ENCODE measurements around the gene ADAM8. TPM values are rescaled to one million over a fixed set of nuclear protein-coding genes. Genes with fewer than 3 reads are reported as not detected.
A peak's percentile ranks its signal among the peaks of the same experiment; 100 is the strongest.

The ADAM8 gene
- total and polyA plus RNA-seq, 4 donors, result 4.4 to 79.2 (median 27.4) TPM

DNA sequence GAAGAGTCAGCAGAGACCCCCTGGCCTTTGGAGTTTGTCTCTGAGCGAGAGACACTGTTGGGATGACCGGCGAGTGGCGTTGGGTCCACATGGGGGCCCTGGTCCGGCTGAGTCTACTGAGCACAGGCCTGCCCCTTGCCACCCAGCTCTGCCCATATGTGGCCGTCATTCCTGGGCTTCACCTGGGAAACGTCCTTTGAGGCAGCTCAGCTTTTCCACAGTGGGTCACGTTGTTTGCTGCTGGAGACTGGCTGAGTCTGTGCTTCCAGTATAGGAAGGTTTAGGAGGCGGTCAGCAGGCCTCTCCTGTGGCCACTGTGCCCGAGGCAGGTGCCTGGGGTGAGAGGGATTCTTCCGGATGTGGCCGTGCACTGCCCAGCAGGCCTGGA is 17.1 kb downstream of the ADAM8 start:
- H3K27me3 ChIP-seq (ENCODE audit: control insufficient read depth in 3 of 3, insufficient read depth in 3 of 3, low read length in 2 of 3), result peaks cover 0 to 3% (median 0%) of the 10 kb centered on the region in 3 donors
- TF ChIP-seq, protein P1, sequence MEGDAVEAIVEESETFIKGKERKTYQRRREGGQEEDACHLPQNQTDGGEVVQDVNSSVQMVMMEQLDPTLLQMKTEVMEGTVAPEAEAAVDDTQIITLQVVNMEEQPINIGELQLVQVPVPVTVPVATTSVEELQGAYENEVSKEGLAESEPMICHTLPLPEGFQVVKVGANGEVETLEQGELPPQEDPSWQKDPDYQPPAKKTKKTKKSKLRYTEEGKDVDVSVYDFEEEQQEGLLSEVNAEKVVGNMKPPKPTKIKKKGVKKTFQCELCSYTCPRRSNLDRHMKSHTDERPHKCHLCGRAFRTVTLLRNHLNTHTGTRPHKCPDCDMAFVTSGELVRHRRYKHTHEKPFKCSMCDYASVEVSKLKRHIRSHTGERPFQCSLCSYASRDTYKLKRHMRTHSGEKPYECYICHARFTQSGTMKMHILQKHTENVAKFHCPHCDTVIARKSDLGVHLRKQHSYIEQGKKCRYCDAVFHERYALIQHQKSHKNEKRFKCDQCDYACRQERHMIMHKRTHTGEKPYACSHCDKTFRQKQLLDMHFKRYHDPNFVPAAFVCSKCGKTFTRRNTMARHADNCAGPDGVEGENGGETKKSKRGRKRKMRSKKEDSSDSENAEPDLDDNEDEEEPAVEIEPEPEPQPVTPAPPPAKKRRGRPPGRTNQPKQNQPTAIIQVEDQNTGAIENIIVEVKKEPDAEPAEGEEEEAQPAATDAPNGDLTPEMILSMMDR (IDR thresholded peaks at IDR 0.05; ENCODE audit: control extremely low read depth, extremely low read depth), result no peak
- DNase-seq (no peak), ATAC-seq (ENCODE audit: insufficient read depth, low FRiP score) (no peak)
- no peak overlapping the region for H3K9ac ChIP-seq (ENCODE audit: insufficient read depth in 1 of 2, low read length in 2 of 2)
- H3K27ac ChIP-seq (ENCODE audit: low read depth in 1 of 2, low read length in 1 of 2), result peak overlapping the region in 1 of 2 donors; percentile 86
- 46 to 65% methylated on average over 12 of the region's 12 CpGs for WGBS, 2 donors
- H3K4me3 ChIP-seq, result no peak overlapping the region
- H3K9me3 ChIP-seq (ENCODE audit: control insufficient read depth in 4 of 4, insufficient read depth in 3 of 4, low read length in 3 of 4), result no peaks in the 10 kb centered on the region
- H3K36me3 ChIP-seq (ENCODE audit: control insufficient read depth in 4 of 4, insufficient read depth in 4 of 4, low read length in 4 of 4), result no peaks in the 10 kb centered on the region
- peaks cover 2 to 41% (median 5%) of the 10 kb centered on the region in 5 donors for H3K4me1 ChIP-seq (ENCODE audit: control insufficient read depth in 5 of 5, insufficient read depth in 5 of 5, low read length in 5 of 5)

DNA sequence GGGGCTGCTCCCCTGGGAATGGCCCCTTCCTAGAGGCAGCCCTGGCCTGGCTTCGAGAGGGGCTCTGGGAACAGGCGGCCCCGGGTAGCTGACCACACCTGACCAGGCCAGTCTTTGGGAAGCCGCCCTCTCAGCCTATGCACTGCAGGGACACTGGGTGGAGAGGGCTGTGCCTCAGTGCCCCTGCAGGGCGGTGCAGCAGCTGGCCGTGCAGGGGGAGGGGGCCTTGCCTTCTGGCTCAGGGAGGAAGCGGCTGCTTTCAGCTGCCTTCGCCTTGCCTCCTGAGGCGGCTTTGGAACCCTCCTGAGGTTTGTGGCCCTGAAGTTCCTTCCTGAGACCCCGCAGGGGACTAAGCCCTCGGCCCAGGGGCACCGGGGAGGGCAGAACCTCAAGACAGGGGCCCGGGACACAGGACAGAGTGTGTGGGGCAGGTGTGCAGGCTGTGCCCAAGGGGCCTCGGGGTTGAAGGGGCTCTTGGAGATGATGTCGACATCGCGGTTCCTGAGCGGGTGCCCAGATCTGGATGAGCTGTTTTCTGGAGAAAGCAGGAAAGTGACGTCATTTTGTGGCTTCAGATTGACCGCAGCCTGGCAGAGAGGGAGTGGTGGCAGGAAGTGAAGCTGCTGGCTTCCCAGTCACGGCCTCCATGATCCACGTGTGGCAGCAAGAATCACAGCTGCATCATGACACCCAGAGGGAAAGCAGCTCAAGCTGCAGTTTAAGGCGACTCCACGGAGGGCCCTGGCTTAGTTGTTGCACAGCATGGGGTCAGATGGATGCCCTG is 17.7 kb downstream of the ADAM8 start:
- Histone ChIP-seq H3K9me3 (ENCODE audit: control insufficient read depth in 4 of 4, insufficient read depth in 3 of 4, low read length in 3 of 4) (no peaks in the 10 kb centered on the region), H3K36me3 (ENCODE audit: control insufficient read depth in 4 of 4, insufficient read depth in 4 of 4, low read length in 4 of 4) (no peaks in the 10 kb centered on the region), H3K27me3 (ENCODE audit: control insufficient read depth in 3 of 3, insufficient read depth in 3 of 3, low read length in 2 of 3) (peaks cover 0 to 3% (median 0%) of the 10 kb centered on the region in 3 donors), H3K4me1 (ENCODE audit: control insufficient read depth in 5 of 5, insufficient read depth in 5 of 5, low read length in 5 of 5) (peaks cover 2 to 41% (median 5%) of the 10 kb centered on the region in 5 donors), H3K9ac (ENCODE audit: insufficient read depth in 1 of 2, low read length in 2 of 2) (no peak overlapping the region), H3K4me3 (no peak overlapping the region), H3K27ac (ENCODE audit: low read depth in 1 of 2, low read length in 1 of 2) (peak overlapping the region in 1 of 2 donors; percentile 90)
- ATAC-seq (ENCODE audit: insufficient read depth, low FRiP score), result peak; percentile 46
- 21 to 36% methylated on average over 24 of the region's 24 CpGs for WGBS, 2 donors
- TF ChIP-seq, protein P1 (IDR thresholded peaks at IDR 0.05; ENCODE audit: control extremely low read depth, extremely low read depth), result no peak
- DNase-seq, result peak; percentile 86 to 89 (median 86)

- WGBS, 2 donors, result 37 to 49% methylated on average over 20 to 21 of the region's 21 CpGs
- no peak overlapping the region for H3K4me3 ChIP-seq
- H3K27me3 ChIP-seq (ENCODE audit: control insufficient read depth in 3 of 3, insufficient read depth in 3 of 3, low read length in 2 of 3), result peaks cover 0 to 3% (median 0%) of the 10 kb centered on the region in 3 donors
- peaks cover 2 to 41% (median 5%) of the 10 kb centered on the region in 5 donors for H3K4me1 ChIP-seq (ENCODE audit: control insufficient read depth in 5 of 5, insufficient read depth in 5 of 5, low read length in 5 of 5)
- peak overlapping the region in 1 of 2 donors; percentile 90 for H3K27ac ChIP-seq (ENCODE audit: low read depth in 1 of 2, low read length in 1 of 2)
- no peak for ATAC-seq (ENCODE audit: insufficient read depth, low FRiP score)
- TF ChIP-seq, protein P1 (IDR thresholded peaks at IDR 0.05; ENCODE audit: control extremely low read depth, extremely low read depth), result no peak
- no peak overlapping the region for H3K9ac ChIP-seq (ENCODE audit: insufficient read depth in 1 of 2, low read length in 2 of 2)
- no peak for DNase-seq
- no peaks in the 10 kb centered on the region for H3K36me3 ChIP-seq (ENCODE audit: control insufficient read depth in 4 of 4, insufficient read depth in 4 of 4, low read length in 4 of 4)
- H3K9me3 ChIP-seq (ENCODE audit: control insufficient read depth in 4 of 4, insufficient read depth in 3 of 4, low read length in 3 of 4), result no peaks in the 10 kb centered on the region
Measured at GRCh38 chr10:133258066-133258817, 18.4 kb downstream of the ADAM8 start.
